ENCODE measurements around the gene RAD21L1. TPM values are rescaled to one million over a fixed set of nuclear protein-coding genes. Genes with fewer than 3 reads are reported as not detected.

Gene RAD21L1
- total and polyA plus RNA-seq, 2 donors (not counting 1 experiment from before 2014, with no cell fraction given): 0.16 to 0.50 TPM

GRCh38 chr20:1185316-1185741, 40.5 kb upstream of the RAD21L1 start:
- Histone ChIP-seq H3K9me3 (ENCODE audit: control insufficient read depth, insufficient read depth, low read depth, low read length) (no peaks in the 10 kb centered on the region), H4K20me1 (ENCODE audit: control insufficient read depth, extremely low read depth, insufficient read depth, low read length) (no peaks in the 10 kb centered on the region), H3K9ac (ENCODE audit: insufficient read depth, low read length) (no peak overlapping the region), H3K27ac (ENCODE audit: insufficient read depth, low read length) (no peak overlapping the region), H3K27me3 (ENCODE audit: control insufficient read depth, insufficient read depth, low read length) (peaks cover 47% of the 10 kb centered on the region), H3K4me1 (ENCODE audit: control insufficient read depth, extremely low read depth, insufficient read depth, low read length) (no peaks in the 10 kb centered on the region), H3K36me3 (ENCODE audit: control insufficient read depth, insufficient read depth, low read length) (no peaks in the 10 kb centered on the region), H3K79me2 (ENCODE audit: control insufficient read depth, insufficient read depth, low read length) (no peaks in the 10 kb centered on the region), H2AFZ (ENCODE audit: low read length) (no peak overlapping the region), H3K4me3 (replicated peaks in 1 of 4; ENCODE audit: control extremely low read depth in 1 of 4, insufficient read depth in 1 of 4, low read depth in 3 of 4, low read length in 4 of 4) (no peak overlapping the region), H3K4me2 (ENCODE audit: extremely low read depth, insufficient read depth, low read length) (no peak overlapping the region)
- no peak for DNase-seq (ENCODE audit: low read depth in 2 of 2)
- TF ChIP-seq CTCF (conservative IDR thresholded peaks at IDR 0.05 in 1 of 2, IDR thresholded peaks at IDR 0.05 in 1 of 2; ENCODE audit: low read depth in 1 of 2, low read length in 2 of 2): no peak
- TF ChIP-seq EZH2 (IDR thresholded peaks at IDR 0.05; ENCODE audit: low read length, missing control alignments): no peak

GRCh38 chr20:1185790-1186334, 40.0 kb upstream of the RAD21L1 start:
- Histone ChIP-seq H3K27ac (ENCODE audit: insufficient read depth, low read length) (no peak overlapping the region), H4K20me1 (ENCODE audit: control insufficient read depth, extremely low read depth, insufficient read depth, low read length) (no peaks in the 10 kb centered on the region), H2AFZ (ENCODE audit: low read length) (no peak overlapping the region), H3K9me3 (ENCODE audit: control insufficient read depth, insufficient read depth, low read depth, low read length) (no peaks in the 10 kb centered on the region), H3K9ac (ENCODE audit: insufficient read depth, low read length) (no peak overlapping the region), H3K4me2 (ENCODE audit: extremely low read depth, insufficient read depth, low read length) (no peak overlapping the region), H3K79me2 (ENCODE audit: control insufficient read depth, insufficient read depth, low read length) (no peaks in the 10 kb centered on the region), H3K36me3 (ENCODE audit: control insufficient read depth, insufficient read depth, low read length) (no peaks in the 10 kb centered on the region), H3K27me3 (ENCODE audit: control insufficient read depth, insufficient read depth, low read length) (peaks cover 48% of the 10 kb centered on the region), H3K4me3 (replicated peaks in 1 of 4; ENCODE audit: control extremely low read depth in 1 of 4, insufficient read depth in 1 of 4, low read depth in 3 of 4, low read length in 4 of 4) (no peak overlapping the region), H3K4me1 (ENCODE audit: control insufficient read depth, extremely low read depth, insufficient read depth, low read length) (no peaks in the 10 kb centered on the region)
- DNase-seq (ENCODE audit: low read depth in 2 of 2): peak; percentile 20 to 37
- TF ChIP-seq CTCF (conservative IDR thresholded peaks at IDR 0.05 in 1 of 2, IDR thresholded peaks at IDR 0.05 in 1 of 2; ENCODE audit: low read depth in 1 of 2, low read length in 2 of 2) (peak; percentile 41 to 64), EZH2 (IDR thresholded peaks at IDR 0.05; ENCODE audit: low read length, missing control alignments) (peak; percentile 50)

- Histone ChIP-seq H3K4me3 (replicated peaks in 1 of 4; ENCODE audit: control extremely low read depth in 1 of 4, insufficient read depth in 1 of 4, low read depth in 3 of 4, low read length in 4 of 4) (no peak overlapping the region), H3K9me3 (ENCODE audit: control insufficient read depth, insufficient read depth, low read depth, low read length) (no peaks in the 10 kb centered on the region), H3K36me3 (ENCODE audit: control insufficient read depth, insufficient read depth, low read length) (no peaks in the 10 kb centered on the region), H3K9ac (ENCODE audit: insufficient read depth, low read length) (no peak overlapping the region), H4K20me1 (ENCODE audit: control insufficient read depth, extremely low read depth, insufficient read depth, low read length) (no peaks in the 10 kb centered on the region), H2AFZ (ENCODE audit: low read length) (no peak overlapping the region), H3K27me3 (ENCODE audit: control insufficient read depth, insufficient read depth, low read length) (peaks cover 48% of the 10 kb centered on the region), H3K27ac (ENCODE audit: insufficient read depth, low read length) (no peak overlapping the region), H3K79me2 (ENCODE audit: control insufficient read depth, insufficient read depth, low read length) (no peaks in the 10 kb centered on the region), H3K4me2 (ENCODE audit: extremely low read depth, insufficient read depth, low read length) (no peak overlapping the region), H3K4me1 (ENCODE audit: control insufficient read depth, extremely low read depth, insufficient read depth, low read length) (no peaks in the 10 kb centered on the region)
- no peak for DNase-seq (ENCODE audit: low read depth in 2 of 2)
- TF ChIP-seq CTCF (conservative IDR thresholded peaks at IDR 0.05 in 1 of 2, IDR thresholded peaks at IDR 0.05 in 1 of 2; ENCODE audit: low read depth in 1 of 2, low read length in 2 of 2) (no peak), EZH2 (IDR thresholded peaks at IDR 0.05; ENCODE audit: low read length, missing control alignments) (no peak)
These were observed 39.4 kb upstream of the RAD21L1 start for GRCh38 chr20:1186367-1186991.

Data from fibroblast of lung (primary cell).